Fibroblast of lung (primary cell): ENCODE measurements around the gene PDE11A.

Source experiments
- EZH2 ChIP-seq: IDR thresholded peaks from 2 replicates; pipeline ENCODE4 v1.5.1; 2012; ENCODE audit warnings: low read length, control low read depth, mild to moderate bottlenecking; ENCODE audit errors: missing control alignments
- TF ChIP-seq, protein P1 (sequence below), 2 donors: IDR thresholded peaks in 1 of 2; conservative IDR thresholded peaks in 1 of 2; 1 replicate in 1 of 2; 2 replicates in 1 of 2; pipeline ENCODE4 v1.5.1; 2011 to 2012; ENCODE audit warnings: low read length in 2 of 2, control low read depth in 1 of 2, inconsistent platforms in 1 of 2, low read depth in 1 of 2, mild to moderate bottlenecking in 1 of 2

DNA sequence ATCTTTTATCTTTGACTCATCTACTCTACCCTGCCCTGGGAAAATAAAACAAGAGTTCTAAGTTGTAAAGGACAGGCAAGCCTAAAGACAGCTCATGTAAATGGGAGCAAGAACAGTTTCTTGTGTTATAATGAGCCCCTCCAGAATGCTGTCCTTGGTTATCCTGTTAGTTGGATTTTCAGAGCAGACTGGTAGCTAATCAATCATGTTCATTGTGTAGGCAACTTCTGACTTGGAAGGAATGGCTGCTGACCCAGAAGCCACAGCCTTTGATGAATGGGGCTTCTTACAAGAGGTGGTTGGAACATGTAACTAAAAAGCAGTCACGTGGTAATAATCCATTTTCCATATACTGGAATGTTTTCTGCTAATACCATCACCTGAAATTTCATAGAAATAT is 425.8 kb downstream of the PDE11A start:
- TF ChIP-seq, protein P1, sequence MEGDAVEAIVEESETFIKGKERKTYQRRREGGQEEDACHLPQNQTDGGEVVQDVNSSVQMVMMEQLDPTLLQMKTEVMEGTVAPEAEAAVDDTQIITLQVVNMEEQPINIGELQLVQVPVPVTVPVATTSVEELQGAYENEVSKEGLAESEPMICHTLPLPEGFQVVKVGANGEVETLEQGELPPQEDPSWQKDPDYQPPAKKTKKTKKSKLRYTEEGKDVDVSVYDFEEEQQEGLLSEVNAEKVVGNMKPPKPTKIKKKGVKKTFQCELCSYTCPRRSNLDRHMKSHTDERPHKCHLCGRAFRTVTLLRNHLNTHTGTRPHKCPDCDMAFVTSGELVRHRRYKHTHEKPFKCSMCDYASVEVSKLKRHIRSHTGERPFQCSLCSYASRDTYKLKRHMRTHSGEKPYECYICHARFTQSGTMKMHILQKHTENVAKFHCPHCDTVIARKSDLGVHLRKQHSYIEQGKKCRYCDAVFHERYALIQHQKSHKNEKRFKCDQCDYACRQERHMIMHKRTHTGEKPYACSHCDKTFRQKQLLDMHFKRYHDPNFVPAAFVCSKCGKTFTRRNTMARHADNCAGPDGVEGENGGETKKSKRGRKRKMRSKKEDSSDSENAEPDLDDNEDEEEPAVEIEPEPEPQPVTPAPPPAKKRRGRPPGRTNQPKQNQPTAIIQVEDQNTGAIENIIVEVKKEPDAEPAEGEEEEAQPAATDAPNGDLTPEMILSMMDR (conservative IDR thresholded peaks at IDR 0.05 in 1 of 2, IDR thresholded peaks at IDR 0.05 in 1 of 2; ENCODE audit: low read depth in 1 of 2, low read length in 2 of 2) = no peak
- TF ChIP-seq EZH2 = no peak
